Vagina (tissue), 2 donors: ENCODE measurements around the gene ABHD16B. TPM values are rescaled to one million over a fixed set of nuclear protein-coding genes. Genes with fewer than 3 reads are reported as not detected.
A peak's percentile ranks its signal among the peaks of the same experiment; 100 is the strongest.

ENCODE experiments used
- DNase-seq, 2 donors: peaks; one replicate each; pipeline ENCODE4 v3.0.0-alpha.2; 2017; ENCODE audit errors: extremely low spot score in 2 of 2
- H3K27ac ChIP-seq: fragments of 200-600 bp; sonication (generic); one replicate; pipeline ENCODE4 v1.5.1; 2019
- H3K27me3 ChIP-seq: fragments of 200-600 bp; sonication (generic); one replicate; pipeline ENCODE4 v1.5.1; 2019
- H3K36me3 ChIP-seq, 2 donors: fragments of 200-600 bp; sonication (generic); one replicate each; pipeline ENCODE4 v1.5.1; 2017 to 2019
- H3K4me1 ChIP-seq: fragments of 200-600 bp; sonication (generic); one replicate; pipeline ENCODE4 v1.5.1; 2019
- H3K4me3 ChIP-seq, 2 donors: fragments of 200-600 bp; sonication (generic); 1 replicate in 1 of 2; 2 replicates in 1 of 2; pipeline ENCODE4 v1.5.1; 2016 to 2019
- H3K9me3 ChIP-seq: fragments of 200-600 bp; sonication (generic); one replicate; pipeline ENCODE4 v1.5.1; 2019
- POLR2A ChIP-seq, 2 donors: fragments of 450-650 bp; IDR thresholded peaks; one replicate each; pipeline ENCODE4 v1.6.1; 2017; ENCODE audit warnings: antibody characterized with exemption in 2 of 2, mild to moderate bottlenecking in 2 of 2, moderate library complexity in 2 of 2
- POLR2AphosphoS5 ChIP-seq, 2 donors: sonication (generic); formaldehyde crosslinking; IDR thresholded peaks; one replicate each; pipeline ENCODE4 v1.9.0; 2017; ENCODE audit warnings: antibody characterized with exemption in 2 of 2, mild to moderate bottlenecking in 2 of 2, low read depth in 1 of 2; ENCODE audit not compliant: insufficient read depth in 1 of 2
- intact Hi-C: fragments of 100-400 bp; cut with DNase I; formaldehyde crosslinking; loops from one replicate; pipeline ENCODE4 v1.15.1; 2023
- total RNA-seq: library from RNA; depleted of rRNA; stranded (reverse); fragments of >200 nt; gene quantifications from one replicate; pipeline ENCODE4 v1.2.3, GENCODE V29; 2016
- TF ChIP-seq, protein P1 (sequence below), 3 experiments: fragments of 450-650 bp in 2 of 3; fragments of 200-600 bp in 1 of 3; sonication (generic) in 1 of 3; IDR thresholded peaks; one replicate each; pipeline ENCODE4 v1.5.1; 2017 to 2019; ENCODE audit warnings: antibody characterized with exemption in 3 of 3, mild to moderate bottlenecking in 2 of 3, moderate library complexity in 2 of 3

The ABHD16B gene
- total RNA-seq, 1 donor from 2014 or later, result not detected

DNA sequence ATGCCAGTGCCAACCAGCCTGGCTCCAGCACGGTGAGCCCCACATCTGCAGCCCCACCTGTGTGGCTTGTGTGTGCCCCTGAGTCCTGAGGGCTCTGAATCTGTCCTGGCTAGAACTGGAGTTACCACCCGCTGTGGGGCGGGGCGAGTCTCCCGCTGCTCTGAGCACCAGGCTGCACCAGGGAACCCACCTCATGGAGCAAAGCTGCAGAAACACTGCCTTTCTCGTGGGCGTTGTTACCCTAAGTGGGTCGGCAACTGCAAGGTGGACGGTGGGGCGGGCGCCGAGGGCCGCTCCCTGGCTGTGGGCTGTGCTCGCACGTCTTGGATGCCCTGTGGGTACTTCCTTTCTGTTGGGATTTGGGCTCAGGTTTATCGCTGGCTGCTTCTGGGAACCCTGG, 17.5 kb upstream of the ABHD16B start:
- TF ChIP-seq POLR2A (IDR thresholded peaks at IDR 0.05) (no peak), POLR2AphosphoS5 (IDR thresholded peaks at IDR 0.05; ENCODE audit: insufficient read depth in 1 of 2, low read depth in 1 of 2) (no peak)
- TF ChIP-seq, protein P1, sequence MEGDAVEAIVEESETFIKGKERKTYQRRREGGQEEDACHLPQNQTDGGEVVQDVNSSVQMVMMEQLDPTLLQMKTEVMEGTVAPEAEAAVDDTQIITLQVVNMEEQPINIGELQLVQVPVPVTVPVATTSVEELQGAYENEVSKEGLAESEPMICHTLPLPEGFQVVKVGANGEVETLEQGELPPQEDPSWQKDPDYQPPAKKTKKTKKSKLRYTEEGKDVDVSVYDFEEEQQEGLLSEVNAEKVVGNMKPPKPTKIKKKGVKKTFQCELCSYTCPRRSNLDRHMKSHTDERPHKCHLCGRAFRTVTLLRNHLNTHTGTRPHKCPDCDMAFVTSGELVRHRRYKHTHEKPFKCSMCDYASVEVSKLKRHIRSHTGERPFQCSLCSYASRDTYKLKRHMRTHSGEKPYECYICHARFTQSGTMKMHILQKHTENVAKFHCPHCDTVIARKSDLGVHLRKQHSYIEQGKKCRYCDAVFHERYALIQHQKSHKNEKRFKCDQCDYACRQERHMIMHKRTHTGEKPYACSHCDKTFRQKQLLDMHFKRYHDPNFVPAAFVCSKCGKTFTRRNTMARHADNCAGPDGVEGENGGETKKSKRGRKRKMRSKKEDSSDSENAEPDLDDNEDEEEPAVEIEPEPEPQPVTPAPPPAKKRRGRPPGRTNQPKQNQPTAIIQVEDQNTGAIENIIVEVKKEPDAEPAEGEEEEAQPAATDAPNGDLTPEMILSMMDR (IDR thresholded peaks at IDR 0.05), result no peak
- peaks cover 35% of the 10 kb centered on the region for H3K4me1 ChIP-seq
- no peaks in the 10 kb centered on the region for H3K27me3 ChIP-seq
- no peak overlapping the region for H3K27ac ChIP-seq
- intact Hi-C loops, result no loop called here
- H3K36me3 ChIP-seq, result no peaks in the 10 kb centered on the region
- H3K9me3 ChIP-seq, result no peaks in the 10 kb centered on the region
- no peak for DNase-seq
- H3K4me3 ChIP-seq, result no peak overlapping the region

DNA sequence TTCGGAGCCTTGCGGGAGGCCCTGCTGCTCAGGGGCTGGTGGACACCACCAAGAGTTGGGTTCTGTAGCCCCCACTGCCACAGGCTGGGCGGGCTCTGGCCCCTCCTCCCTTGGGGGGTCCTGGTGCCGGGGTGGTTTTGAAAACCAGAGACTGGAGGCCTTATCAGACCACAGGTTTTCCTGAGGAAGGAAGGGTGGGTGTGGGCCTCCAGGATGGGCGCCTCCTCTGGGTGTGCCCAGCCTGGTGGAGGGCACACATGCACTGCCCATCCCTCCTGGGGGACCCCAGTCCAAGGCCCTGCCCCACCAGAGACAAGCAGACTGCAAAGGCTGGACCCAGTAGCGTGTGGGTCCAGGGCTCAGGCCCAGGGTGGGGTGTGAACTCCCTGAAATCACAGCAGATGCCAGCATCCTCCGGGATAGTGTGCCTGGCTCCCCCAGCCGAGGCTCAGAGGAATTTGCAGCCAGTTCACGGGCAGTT, 16.7 kb upstream of the ABHD16B start:
- Histone ChIP-seq H3K4me3 (no peak overlapping the region), H3K9me3 (no peaks in the 10 kb centered on the region), H3K36me3 (no peaks in the 10 kb centered on the region), H3K27ac (no peak overlapping the region), H3K27me3 (no peaks in the 10 kb centered on the region), H3K4me1 (peaks cover 35% of the 10 kb centered on the region)
- no peak for TF ChIP-seq POLR2AphosphoS5 (IDR thresholded peaks at IDR 0.05; ENCODE audit: insufficient read depth in 1 of 2, low read depth in 1 of 2)
- TF ChIP-seq, protein P1 (IDR thresholded peaks at IDR 0.05), result no peak
- no peak for TF ChIP-seq POLR2A (IDR thresholded peaks at IDR 0.05)
- intact Hi-C loops, result no loop called here
- no peak for DNase-seq

DNA sequence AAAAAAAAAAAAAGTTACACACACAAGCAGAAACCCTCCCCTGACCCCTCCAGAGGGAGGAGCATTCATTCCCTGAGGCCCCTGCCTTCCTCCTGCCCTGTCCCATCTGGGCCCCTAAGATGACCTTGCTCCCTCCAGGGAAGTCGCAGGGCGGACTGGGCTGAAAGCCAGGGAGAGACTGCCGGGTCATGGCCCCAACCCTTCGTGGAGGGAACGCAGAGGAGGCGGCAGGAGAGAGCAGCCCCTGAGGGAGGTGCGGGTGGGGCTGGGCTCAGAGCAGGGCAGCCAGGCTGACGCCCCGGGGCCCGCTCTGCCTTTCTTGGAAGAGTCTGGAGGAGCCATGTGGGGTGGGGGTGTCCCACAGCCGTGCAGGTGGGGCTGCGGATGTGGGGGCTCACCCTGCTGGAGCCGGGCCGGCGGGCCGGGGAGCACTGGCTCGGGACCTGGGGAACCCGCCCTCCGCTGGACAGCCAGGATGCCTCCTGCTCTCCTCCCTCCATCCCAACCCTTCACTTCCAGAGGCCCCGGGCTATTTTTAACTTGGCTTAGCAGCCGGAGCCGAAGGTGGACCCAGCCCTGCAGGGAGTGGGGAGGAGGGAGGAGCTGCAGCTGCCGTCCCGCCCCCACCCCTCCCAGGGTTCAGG, 15.0 kb upstream of the ABHD16B start:
- no peak for DNase-seq
- TF ChIP-seq POLR2AphosphoS5 (IDR thresholded peaks at IDR 0.05; ENCODE audit: insufficient read depth in 1 of 2, low read depth in 1 of 2), result peak in 1 of 2 donors; percentile 42
- TF ChIP-seq, protein P1 (IDR thresholded peaks at IDR 0.05), result no peak

DNA sequence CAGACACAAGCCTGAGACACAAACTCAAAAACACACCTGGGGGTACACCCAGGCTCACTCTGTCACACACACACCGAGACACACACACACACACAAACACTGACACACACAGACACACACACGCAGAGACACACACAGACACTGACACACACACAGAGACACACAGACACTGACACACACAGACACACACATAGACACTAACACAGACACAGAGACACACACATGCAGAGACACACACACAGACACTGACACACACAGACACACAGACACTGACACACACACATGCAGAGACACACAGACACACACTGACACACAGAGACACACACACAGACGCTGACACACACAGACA, 14.4 kb upstream of the ABHD16B start:
- Histone ChIP-seq H3K9me3 (no peaks in the 10 kb centered on the region), H3K4me1 (peaks cover 35% of the 10 kb centered on the region), H3K36me3 (no peaks in the 10 kb centered on the region), H3K27ac (peak overlapping the region; percentile 47), H3K27me3 (no peaks in the 10 kb centered on the region), H3K4me3 (no peak overlapping the region)
- intact Hi-C loops, result no loop called here
- TF ChIP-seq POLR2AphosphoS5 (IDR thresholded peaks at IDR 0.05; ENCODE audit: insufficient read depth in 1 of 2, low read depth in 1 of 2), result no peak
- no peak for TF ChIP-seq POLR2A (IDR thresholded peaks at IDR 0.05)
- TF ChIP-seq, protein P1 (IDR thresholded peaks at IDR 0.05), result no peak
- DNase-seq, result no peak

More for the DNA sequence above, 15.0 kb upstream of the ABHD16B start:
- no peaks in the 10 kb centered on the region for H3K9me3 ChIP-seq
- no peaks in the 10 kb centered on the region for H3K27me3 ChIP-seq
- intact Hi-C loops, result no loop called here
- no peaks in the 10 kb centered on the region for H3K36me3 ChIP-seq
- H3K4me1 ChIP-seq, result peaks cover 35% of the 10 kb centered on the region
- peak overlapping the region in 1 of 2 donors; percentile 37 for H3K4me3 ChIP-seq
- H3K27ac ChIP-seq, result no peak overlapping the region

DNA sequence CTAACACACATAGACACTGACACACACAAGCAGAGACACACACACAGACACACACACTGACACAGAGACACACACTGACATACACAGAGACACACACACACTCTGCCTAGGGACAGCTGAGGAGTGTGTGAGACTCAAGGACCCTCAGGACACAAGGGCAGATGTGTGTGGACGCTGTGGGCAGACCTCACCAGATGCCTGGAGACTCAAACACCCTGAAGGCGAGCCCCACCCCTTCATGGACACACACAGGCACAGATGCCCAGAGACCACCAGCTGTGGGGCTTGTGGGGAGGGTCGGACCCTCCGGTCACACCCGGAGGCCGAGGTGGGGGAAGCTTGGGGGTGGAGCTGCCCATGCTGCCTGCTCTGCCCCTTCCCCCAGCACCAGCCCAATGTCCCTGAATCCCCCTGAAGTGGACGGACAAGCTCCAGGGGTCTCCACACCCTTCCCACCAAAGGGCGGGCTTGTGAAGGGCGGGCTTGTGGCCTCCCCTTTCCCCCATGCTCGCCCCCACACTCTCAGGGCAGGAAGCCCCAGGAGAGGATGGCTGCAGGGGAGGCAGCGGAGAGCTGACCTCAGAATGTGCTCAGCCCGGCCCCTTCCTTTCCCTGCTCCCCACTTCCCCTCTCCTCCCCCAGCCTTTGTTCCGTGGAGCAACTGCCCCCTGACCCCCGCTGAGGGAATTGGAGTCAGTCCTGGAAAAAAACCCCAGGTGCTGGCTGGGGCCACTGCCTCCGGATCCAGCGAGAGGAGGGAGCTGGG, 13.9 kb upstream of the ABHD16B start:
- no peak overlapping the region for H3K4me3 ChIP-seq
- no peak for DNase-seq
- intact Hi-C loops, result no loop called here
- peaks cover 35% of the 10 kb centered on the region for H3K4me1 ChIP-seq
- H3K36me3 ChIP-seq, result no peaks in the 10 kb centered on the region
- no peaks in the 10 kb centered on the region for H3K27me3 ChIP-seq
- no peaks in the 10 kb centered on the region for H3K9me3 ChIP-seq
- H3K27ac ChIP-seq, result peak overlapping the region; percentile 47
- no peak for TF ChIP-seq POLR2A (IDR thresholded peaks at IDR 0.05)
- peak in 1 of 2 donors; percentile 29 for TF ChIP-seq POLR2AphosphoS5 (IDR thresholded peaks at IDR 0.05; ENCODE audit: insufficient read depth in 1 of 2, low read depth in 1 of 2)
